Upper lobe of left lung (tissue), 4 donors: ENCODE results near the gene IDH3A.

Source experiments
- EP300 ChIP-seq, 4 donors: sonication (generic); formaldehyde crosslinking; IDR thresholded peaks; one replicate each; pipeline ENCODE4 v1.5.1; 2017; ENCODE audit warnings: antibody characterized with exemption in 4 of 4, control low read depth in 2 of 4
- POLR2A ChIP-seq, 4 donors: fragments of 450-650 bp; IDR thresholded peaks; one replicate each; pipeline ENCODE4 v1.5.1; 2016 to 2017; ENCODE audit warnings: antibody characterized with exemption in 4 of 4, mild to moderate bottlenecking in 2 of 4
- POLR2AphosphoS5 ChIP-seq, 2 donors: sonication (generic); formaldehyde crosslinking; IDR thresholded peaks; one replicate each; pipeline ENCODE4 v1.5.1; 2017; ENCODE audit warnings: antibody characterized with exemption in 2 of 2
- TF ChIP-seq, protein P1 (sequence below), 6 experiments: fragments of 450-650 bp in 4 of 6; fragments of 200-600 bp in 2 of 6; sonication (generic) in 2 of 6; IDR thresholded peaks; one replicate each; pipeline ENCODE4 v1.5.1; 2016 to 2019; ENCODE audit warnings: antibody characterized with exemption in 6 of 6

DNA sequence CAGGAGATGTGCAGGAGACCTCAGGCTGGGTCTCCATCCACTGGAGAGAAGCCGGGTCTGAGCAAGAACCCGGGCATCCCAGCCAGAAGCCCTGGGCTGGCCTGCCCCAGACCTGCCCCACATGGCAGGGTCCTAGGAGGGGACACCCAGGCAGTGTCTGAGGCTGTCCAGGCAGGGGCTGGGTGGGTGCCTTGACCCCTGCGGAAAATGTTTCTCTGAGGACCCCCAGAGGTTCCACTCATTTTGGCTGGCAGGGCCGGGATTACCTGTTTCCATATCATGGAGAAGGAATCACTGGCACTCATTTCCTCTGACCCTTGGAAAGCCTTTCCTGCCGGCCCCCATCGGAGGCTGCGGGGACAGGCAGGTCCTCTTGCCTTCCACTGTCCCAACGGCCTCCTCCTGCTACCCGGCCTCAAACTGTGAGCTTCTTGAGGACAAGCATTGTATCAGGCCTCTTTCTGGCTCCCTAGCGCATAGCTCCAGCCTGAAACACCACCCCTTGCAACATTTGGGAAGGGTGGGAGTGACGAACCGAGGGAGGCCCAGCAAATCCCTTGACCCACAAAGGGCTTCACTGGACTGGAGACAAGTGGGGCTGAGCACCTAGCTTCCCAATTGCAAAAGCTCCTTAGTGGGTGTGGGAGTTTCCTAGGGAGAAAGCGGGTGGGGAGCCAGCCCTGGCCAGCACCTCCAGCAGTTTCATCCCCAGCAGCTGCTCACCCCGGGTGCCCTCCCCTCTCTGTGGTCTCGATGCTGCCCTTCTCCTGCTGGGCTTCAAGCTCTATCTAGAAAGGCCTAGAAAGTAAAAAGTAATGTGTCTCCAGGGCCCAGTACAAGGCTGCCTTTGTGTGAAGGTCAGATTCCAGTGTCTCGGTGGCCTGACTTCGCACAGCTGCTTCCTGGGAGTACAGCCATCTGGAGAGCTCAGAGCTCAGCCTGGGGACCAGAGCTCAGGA lies 55.5 kb downstream of the IDH3A start:
- no peak for TF ChIP-seq EP300 (IDR thresholded peaks at IDR 0.05)
- TF ChIP-seq POLR2A (IDR thresholded peaks at IDR 0.05), result no peak
- TF ChIP-seq, protein P1, sequence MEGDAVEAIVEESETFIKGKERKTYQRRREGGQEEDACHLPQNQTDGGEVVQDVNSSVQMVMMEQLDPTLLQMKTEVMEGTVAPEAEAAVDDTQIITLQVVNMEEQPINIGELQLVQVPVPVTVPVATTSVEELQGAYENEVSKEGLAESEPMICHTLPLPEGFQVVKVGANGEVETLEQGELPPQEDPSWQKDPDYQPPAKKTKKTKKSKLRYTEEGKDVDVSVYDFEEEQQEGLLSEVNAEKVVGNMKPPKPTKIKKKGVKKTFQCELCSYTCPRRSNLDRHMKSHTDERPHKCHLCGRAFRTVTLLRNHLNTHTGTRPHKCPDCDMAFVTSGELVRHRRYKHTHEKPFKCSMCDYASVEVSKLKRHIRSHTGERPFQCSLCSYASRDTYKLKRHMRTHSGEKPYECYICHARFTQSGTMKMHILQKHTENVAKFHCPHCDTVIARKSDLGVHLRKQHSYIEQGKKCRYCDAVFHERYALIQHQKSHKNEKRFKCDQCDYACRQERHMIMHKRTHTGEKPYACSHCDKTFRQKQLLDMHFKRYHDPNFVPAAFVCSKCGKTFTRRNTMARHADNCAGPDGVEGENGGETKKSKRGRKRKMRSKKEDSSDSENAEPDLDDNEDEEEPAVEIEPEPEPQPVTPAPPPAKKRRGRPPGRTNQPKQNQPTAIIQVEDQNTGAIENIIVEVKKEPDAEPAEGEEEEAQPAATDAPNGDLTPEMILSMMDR (IDR thresholded peaks at IDR 0.05), result no peak
- TF ChIP-seq POLR2AphosphoS5 (IDR thresholded peaks at IDR 0.05), result no peak
